ENCODE results near the gene CCT7. TPM values are rescaled to one million over a fixed set of nuclear protein-coding genes. Genes with fewer than 3 reads are reported as not detected.

Gene CCT7
- total and polyA plus RNA-seq, 10 of the 15 experiments (the other 5 are each of a cell fraction or from before 2014, with no cell fraction given): 206 to 598 (median 486) TPM

DNA sequence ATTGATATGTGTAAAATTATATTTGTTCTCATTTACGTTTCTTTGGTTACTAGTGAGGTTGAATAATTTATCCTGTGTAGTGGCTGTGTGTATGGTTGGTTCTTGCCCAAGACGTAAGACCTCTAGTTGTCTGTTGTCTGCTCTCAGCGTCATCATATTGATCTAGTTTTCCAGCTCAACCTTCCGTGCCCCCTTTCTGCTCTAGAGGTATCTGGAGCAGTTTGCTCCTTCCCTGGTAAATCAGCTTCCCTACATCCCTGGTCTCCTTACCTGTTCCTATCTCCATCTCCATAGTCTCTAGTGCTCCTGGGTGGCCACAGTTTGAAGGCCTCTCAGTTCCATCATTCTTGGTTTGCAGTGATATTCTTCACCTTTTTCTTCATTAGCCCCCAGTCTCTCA, 18.9 kb upstream of the CCT7 start (continued):
- no peak for TF ChIP-seq E2F8 (IDR thresholded peaks at IDR 0.05; ENCODE audit: low read depth, partially characterized antibody)
- TF ChIP-seq NKRF (conservative IDR thresholded peaks at IDR 0.05): no peak
- TF ChIP-seq, protein P1, sequence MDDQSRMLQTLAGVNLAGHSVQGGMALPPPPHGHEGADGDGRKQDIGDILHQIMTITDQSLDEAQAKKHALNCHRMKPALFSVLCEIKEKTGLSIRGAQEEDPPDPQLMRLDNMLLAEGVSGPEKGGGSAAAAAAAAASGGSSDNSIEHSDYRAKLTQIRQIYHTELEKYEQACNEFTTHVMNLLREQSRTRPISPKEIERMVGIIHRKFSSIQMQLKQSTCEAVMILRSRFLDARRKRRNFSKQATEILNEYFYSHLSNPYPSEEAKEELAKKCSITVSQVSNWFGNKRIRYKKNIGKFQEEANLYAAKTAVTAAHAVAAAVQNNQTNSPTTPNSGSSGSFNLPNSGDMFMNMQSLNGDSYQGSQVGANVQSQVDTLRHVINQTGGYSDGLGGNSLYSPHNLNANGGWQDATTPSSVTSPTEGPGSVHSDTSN (IDR thresholded peaks at IDR 0.05; ENCODE audit: insufficient replicate concordance, low read depth, low read length): no peak
- no peak for TF ChIP-seq STAT1 (conservative IDR thresholded peaks at IDR 0.05)
- no peak for TF ChIP-seq BCL11A (IDR thresholded peaks at IDR 0.05; ENCODE audit: low read depth, low read length)
- TF ChIP-seq YY1 (IDR thresholded peaks at IDR 0.05; ENCODE audit: low read depth, low read length): no peak
- no peak for TF ChIP-seq WRNIP1 (IDR thresholded peaks at IDR 0.05; ENCODE audit: borderline replicate concordance, low read depth, low read length)
- TF ChIP-seq SMC3 (IDR thresholded peaks at IDR 0.05; ENCODE audit: borderline replicate concordance, low read length): no peak
